OCI-LY1 (cell line): ENCODE results near the gene ASAP3.

ENCODE experiments used
- EZH2 ChIP-seq: fragments of 200-600 bp; sonication (generic), shearing (Covaris generic); IDR thresholded peaks from 2 replicates; pipeline ENCODE4 v1.8.0; 2017; ENCODE audit warnings: borderline replicate concordance, mixed run types, mild to moderate bottlenecking, antibody characterized with exemption, low read length, moderate library complexity, mixed read lengths
- TF ChIP-seq, protein P1 (sequence below): fragments of 200-600 bp; sonication (generic), shearing (Covaris generic); IDR thresholded peaks from 2 replicates; pipeline ENCODE4 v1.5.1; 2017; ENCODE audit warnings: mild to moderate bottlenecking, antibody characterized with exemption, low read length, moderate library complexity, mixed read lengths

DNA sequence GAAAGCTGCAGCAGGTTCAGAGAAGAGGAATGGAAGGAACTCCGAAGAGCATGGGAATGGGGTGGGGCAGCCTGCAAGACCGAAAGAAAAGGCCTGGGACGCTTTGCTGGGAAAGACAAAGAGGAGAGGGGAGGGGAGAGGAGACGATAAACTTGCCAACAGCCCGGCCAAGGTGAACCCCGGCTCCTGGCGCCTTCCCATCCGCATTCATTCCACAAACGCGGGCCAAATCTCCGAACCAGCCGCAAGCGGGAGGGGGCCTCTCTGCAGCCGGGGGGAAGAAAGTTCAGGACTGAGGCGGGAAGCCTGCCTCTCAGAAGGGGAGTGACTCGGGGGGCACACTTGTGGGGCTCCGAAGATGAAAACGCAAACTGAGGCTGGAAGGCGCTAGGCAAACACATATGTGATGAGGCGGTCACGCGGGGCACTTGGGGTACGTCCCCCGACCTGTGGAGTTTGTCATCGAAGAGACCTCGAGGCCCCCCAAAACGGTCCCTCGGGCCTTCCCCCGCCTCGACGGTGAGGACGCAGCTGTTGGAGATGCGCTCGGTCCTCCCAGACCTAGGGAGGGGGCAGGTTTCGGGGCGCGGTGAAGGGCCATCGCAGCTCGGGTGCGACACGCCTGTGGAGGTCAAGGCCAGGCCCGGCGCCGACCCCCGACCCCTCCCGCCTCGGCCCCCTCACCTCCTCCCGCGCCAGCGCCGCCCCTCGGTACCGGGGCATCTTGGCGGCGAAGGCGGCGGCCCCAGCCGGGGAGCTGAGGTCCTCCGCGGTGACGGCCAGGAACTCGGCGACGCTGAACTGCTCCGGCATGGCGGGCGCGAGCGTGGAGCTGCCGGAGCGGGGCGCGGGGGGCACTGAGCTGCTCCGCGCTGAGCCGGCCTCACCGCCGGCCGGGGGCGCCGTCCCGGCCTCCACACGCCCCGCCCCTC, at the start of gene ASAP3:
- TF ChIP-seq, protein P1, sequence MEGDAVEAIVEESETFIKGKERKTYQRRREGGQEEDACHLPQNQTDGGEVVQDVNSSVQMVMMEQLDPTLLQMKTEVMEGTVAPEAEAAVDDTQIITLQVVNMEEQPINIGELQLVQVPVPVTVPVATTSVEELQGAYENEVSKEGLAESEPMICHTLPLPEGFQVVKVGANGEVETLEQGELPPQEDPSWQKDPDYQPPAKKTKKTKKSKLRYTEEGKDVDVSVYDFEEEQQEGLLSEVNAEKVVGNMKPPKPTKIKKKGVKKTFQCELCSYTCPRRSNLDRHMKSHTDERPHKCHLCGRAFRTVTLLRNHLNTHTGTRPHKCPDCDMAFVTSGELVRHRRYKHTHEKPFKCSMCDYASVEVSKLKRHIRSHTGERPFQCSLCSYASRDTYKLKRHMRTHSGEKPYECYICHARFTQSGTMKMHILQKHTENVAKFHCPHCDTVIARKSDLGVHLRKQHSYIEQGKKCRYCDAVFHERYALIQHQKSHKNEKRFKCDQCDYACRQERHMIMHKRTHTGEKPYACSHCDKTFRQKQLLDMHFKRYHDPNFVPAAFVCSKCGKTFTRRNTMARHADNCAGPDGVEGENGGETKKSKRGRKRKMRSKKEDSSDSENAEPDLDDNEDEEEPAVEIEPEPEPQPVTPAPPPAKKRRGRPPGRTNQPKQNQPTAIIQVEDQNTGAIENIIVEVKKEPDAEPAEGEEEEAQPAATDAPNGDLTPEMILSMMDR, result 0 out of 2 replicates have a peak, but pooled peaks have one; percentile 19
- TF ChIP-seq EZH2, result no peak
